Measurements from ENCODE around the gene MID1IP1.

- TF ChIP-seq CTCF (optimal IDR thresholded peaks at IDR 0.05 in 1 of 3, IDR thresholded peaks at IDR 0.05 in 1 of 3, conservative IDR thresholded peaks at IDR 0.05 in 1 of 3; ENCODE audit: extremely low read depth in 1 of 3, insufficient read depth in 2 of 3, low read length in 3 of 3) (no peak), EZH2 (IDR thresholded peaks at IDR 0.05; ENCODE audit: low read length) (no peak)
Measured at GRCh38 chrX:38848671-38849455, 47.6 kb downstream of the MID1IP1 start.

Measured in keratinocyte (primary cell).